ENCODE results near the gene SH3PXD2A.

DNA sequence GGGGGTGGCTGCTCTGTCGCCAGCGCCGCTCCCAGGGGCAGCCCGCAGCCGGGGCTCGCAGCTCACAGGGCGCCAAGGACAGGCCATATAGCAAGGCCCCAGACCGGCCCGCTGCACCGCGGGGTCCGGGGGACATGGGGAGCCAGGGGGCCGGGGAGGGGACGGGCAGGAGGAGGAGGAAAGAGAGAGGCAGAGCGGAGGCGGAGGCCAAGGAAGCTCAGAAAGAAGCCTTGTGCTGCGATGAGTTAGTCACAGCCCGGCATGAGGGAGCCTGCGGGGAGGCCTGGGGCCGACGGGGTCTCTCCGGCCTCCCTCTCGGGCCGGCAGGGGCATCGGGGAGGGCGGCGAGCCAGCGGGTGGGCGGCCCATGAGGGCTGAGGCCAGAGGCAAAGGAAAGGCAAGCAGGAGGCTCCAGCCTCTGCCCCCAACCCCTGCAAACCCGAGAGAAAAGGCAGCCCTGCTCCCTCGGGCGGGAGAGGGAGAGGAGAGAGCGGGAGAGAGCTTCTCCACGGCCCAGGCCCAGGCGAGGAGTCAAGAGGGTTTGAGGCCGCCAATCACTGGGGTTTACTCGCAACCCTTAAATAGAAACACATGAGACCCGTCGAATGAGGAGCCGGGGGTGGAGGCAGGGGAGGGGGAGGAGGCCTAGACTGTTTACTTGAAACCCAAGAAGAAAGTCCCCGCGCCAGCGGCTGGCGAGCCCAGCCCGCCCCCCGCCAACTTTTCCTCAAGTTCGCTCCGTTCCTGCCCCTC lies 194.0 kb downstream of the SH3PXD2A start:
- TF ChIP-seq GATA3 (IDR thresholded peaks at IDR 0.05; ENCODE audit: low read depth, low read length) (no peak), GATA2 (IDR thresholded peaks at IDR 0.05; ENCODE audit: low read depth, low read length) (no peak)

Measured in SH-SY5Y (cell line).